ENCODE data around the gene GABRR2. TPM values are rescaled to one million over a fixed set of nuclear protein-coding genes. Genes with fewer than 3 reads are reported as not detected.
"Not testable (repeated sequence)": the region's sequence is repeated elsewhere in the genome, so short reads cannot be mapped to it uniquely, and the experiment has no call there.

GABRR2 gene
- total RNA-seq, 1 donor from 2014 or later, result 0.35 TPM

GRCh38 chr6:89242574-89243330 lies 72.3 kb downstream of the GABRR2 start:
- ATAC-seq, result no peak
- intact Hi-C loops (cut with DNase I), result loop anchor here (2.0 kb wide), 2 partner anchors 120 to 260 kb away; no protein-coding TSS in a partner anchor
- no peak for DNase-seq (ENCODE audit: missing footprints)

GRCh38 chr6:89239338-89239737 lies 75.8 kb downstream of the GABRR2 start:
- no peak for DNase-seq (ENCODE audit: missing footprints)
- ATAC-seq, result no peak
- intact Hi-C loops (cut with DNase I), result no loop called here

GRCh38 chr6:89237158-89237557 lies 77.9 kb downstream of the GABRR2 start:
- no peak for DNase-seq (ENCODE audit: missing footprints)
- ATAC-seq, result no peak
- intact Hi-C loops (cut with DNase I), result no loop called here

GRCh38 chr6:89233605-89234004 lies 81.5 kb downstream of the GABRR2 start:
- ATAC-seq; DNase-seq (ENCODE audit: missing footprints); intact Hi-C loops (cut with DNase I): not testable (repeated sequence)

- no peak for ATAC-seq
Measured at GRCh38 chr6:89222712-89223039, 92.4 kb downstream of the GABRR2 start.

GRCh38 chr6:89221971-89222711 lies 93.0 kb downstream of the GABRR2 start:
- intact Hi-C loops (cut with DNase I), result no loop called here
- DNase-seq (ENCODE audit: missing footprints) (no peak), ATAC-seq (no peak)

More at GRCh38 chr6:89222712-89223039, 92.4 kb downstream of the GABRR2 start:
- intact Hi-C loops (cut with DNase I), result no loop called here
- DNase-seq (ENCODE audit: missing footprints), result no peak

- no peak for ATAC-seq
- intact Hi-C loops (cut with DNase I), result no loop called here
Measured at GRCh38 chr6:89221129-89221528, 94.0 kb downstream of the GABRR2 start.

GRCh38 chr6:89217299-89217910 lies 97.7 kb downstream of the GABRR2 start, which contains the start of gene GABRR1:
GABRR1 (minus strand) TSS chr6:89217358; CDS start chr6:89217322, 36 bp downstream.
- intact Hi-C loops (cut with DNase I), result no loop called here
- DNase-seq (ENCODE audit: missing footprints) (no peak), ATAC-seq (no peak)

More at GRCh38 chr6:89221129-89221528, 94.0 kb downstream of the GABRR2 start:
- no peak for DNase-seq (ENCODE audit: missing footprints)

GRCh38 chr6:89216411-89216810 lies 98.7 kb downstream of the GABRR2 start:
- ATAC-seq (no peak), DNase-seq (ENCODE audit: missing footprints) (no peak)
- intact Hi-C loops (cut with DNase I), result no loop called here

GRCh38 chr6:89215391-89215790 lies 99.7 kb downstream of the GABRR2 start:
- ATAC-seq (no peak), DNase-seq (ENCODE audit: missing footprints) (no peak)
- intact Hi-C loops (cut with DNase I), result no loop called here

GRCh38 chr6:89214197-89214596 lies 100.9 kb downstream of the GABRR2 start:
- ATAC-seq (no peak), DNase-seq (ENCODE audit: missing footprints) (no peak)
- intact Hi-C loops (cut with DNase I), result no loop called here

- ATAC-seq (no peak), DNase-seq (ENCODE audit: missing footprints) (no peak)
- intact Hi-C loops (cut with DNase I), result no loop called here
Measured at GRCh38 chr6:89212472-89212871, 102.6 kb downstream of the GABRR2 start.

- ATAC-seq, result no peak
- intact Hi-C loops (cut with DNase I), result no loop called here
- no peak for DNase-seq (ENCODE audit: missing footprints)
Measured at GRCh38 chr6:89209457-89209856, 105.6 kb downstream of the GABRR2 start.

- ATAC-seq (no peak), DNase-seq (ENCODE audit: missing footprints) (no peak)
- intact Hi-C loops (cut with DNase I), result no loop called here
Measured at GRCh38 chr6:89208551-89208950, 106.5 kb downstream of the GABRR2 start.

Other genes starting within 250 kb of the GABRR2 start
- gene PNRC1, start 234.5 kb downstream of the GABRR2 start, total RNA-seq, result 139 TPM
- 0.24 TPM for gene SRSF12, start 197.2 kb downstream of the GABRR2 start, total RNA-seq
- gene PM20D2, start 169.2 kb downstream of the GABRR2 start, total RNA-seq, result 13.3 TPM
- not detected for gene GABRR1, start 97.9 kb downstream of the GABRR2 start, total RNA-seq
- 15.0 TPM for gene UBE2J1, start 37.4 kb upstream of the GABRR2 start, total RNA-seq
- 126 TPM for gene RRAGD, start 97.0 kb upstream of the GABRR2 start, total RNA-seq
- 17.0 TPM for gene ANKRD6, start 117.9 kb upstream of the GABRR2 start, total RNA-seq

Measured in Right ventricle myocardium inferior (tissue), 1 donor.